Uterus (tissue), 4 donors: ENCODE results near the gene HOXA6. TPM values are rescaled to one million over a fixed set of nuclear protein-coding genes. Genes with fewer than 3 reads are reported as not detected.

Experiments
- DNase-seq, 2 donors: peaks; one replicate each; pipeline ENCODE4 v3.0.0-alpha.2; 2019 to 2020
- H3K27ac ChIP-seq, 2 donors: fragments of 200-600 bp; sonication (generic); 1 replicate in 1 of 2; 2 replicates in 1 of 2; pipeline ENCODE4 v1.5.1; 2016 to 2018
- H3K27me3 ChIP-seq, 2 donors: fragments of 200-600 bp; sonication (generic); one replicate each; pipeline ENCODE4 v1.5.1; 2018 to 2019; ENCODE audit warnings: control low read depth in 1 of 2
- H3K36me3 ChIP-seq, 2 donors: fragments of 200-600 bp; sonication (generic); one replicate each; pipeline ENCODE4 v1.5.1; 2019; ENCODE audit warnings: control low read depth in 1 of 2
- H3K4me1 ChIP-seq, 2 donors: fragments of 200-600 bp; sonication (generic); one replicate each; pipeline ENCODE4 v1.5.1; 2018 to 2019; ENCODE audit warnings: control low read depth in 1 of 2
- H3K4me3 ChIP-seq, 2 donors: fragments of 200-600 bp; sonication (generic); 1 replicate in 1 of 2; 2 replicates in 1 of 2; pipeline ENCODE4 v1.5.1; 2018 to 2019; ENCODE audit warnings: mild to moderate bottlenecking in 1 of 2
- H3K9me3 ChIP-seq, 2 donors: fragments of 200-600 bp; sonication (generic); one replicate each; pipeline ENCODE4 v1.5.1; 2019; ENCODE audit warnings: control low read depth in 1 of 2
- POLR2A ChIP-seq, 2 donors: fragments of 450-650 bp; IDR thresholded peaks; one replicate each; pipeline ENCODE4 v1.6.1; 2016; ENCODE audit warnings: antibody characterized with exemption in 2 of 2, mild to moderate bottlenecking in 1 of 2, moderate library complexity in 1 of 2
- intact Hi-C: fragments of 100-400 bp; cut with DNase I; formaldehyde crosslinking; loops from one replicate; pipeline ENCODE4 v1.15.1; 2023; ENCODE audit warnings: low total_unique reads
- total RNA-seq, 4 donors: library from RNA; depleted of rRNA in 3 of 4; stranded (reverse); fragments of >200 nt in 3 of 4; gene quantifications; one replicate each; pipeline versions ENCODE4 v1.1.0 to v1.2.4, GENCODE V29; 2014 to 2023
- TF ChIP-seq, protein P1 (sequence below), 4 experiments: fragments of 200-600 bp in 2 of 4; fragments of 450-650 bp in 2 of 4; sonication (generic) in 2 of 4; IDR thresholded peaks; one replicate each; pipeline ENCODE4 v1.5.1; 2016 to 2019; ENCODE audit warnings: antibody characterized with exemption in 4 of 4, mild to moderate bottlenecking in 2 of 4, moderate library complexity in 1 of 4
- donor health status: DM: yes; HTN: yes; CAD: no.

The HOXA6 gene
- total RNA-seq, 4 donors from 2014 or later: 1.8 to 19.1 (median 15.4) TPM

DNA sequence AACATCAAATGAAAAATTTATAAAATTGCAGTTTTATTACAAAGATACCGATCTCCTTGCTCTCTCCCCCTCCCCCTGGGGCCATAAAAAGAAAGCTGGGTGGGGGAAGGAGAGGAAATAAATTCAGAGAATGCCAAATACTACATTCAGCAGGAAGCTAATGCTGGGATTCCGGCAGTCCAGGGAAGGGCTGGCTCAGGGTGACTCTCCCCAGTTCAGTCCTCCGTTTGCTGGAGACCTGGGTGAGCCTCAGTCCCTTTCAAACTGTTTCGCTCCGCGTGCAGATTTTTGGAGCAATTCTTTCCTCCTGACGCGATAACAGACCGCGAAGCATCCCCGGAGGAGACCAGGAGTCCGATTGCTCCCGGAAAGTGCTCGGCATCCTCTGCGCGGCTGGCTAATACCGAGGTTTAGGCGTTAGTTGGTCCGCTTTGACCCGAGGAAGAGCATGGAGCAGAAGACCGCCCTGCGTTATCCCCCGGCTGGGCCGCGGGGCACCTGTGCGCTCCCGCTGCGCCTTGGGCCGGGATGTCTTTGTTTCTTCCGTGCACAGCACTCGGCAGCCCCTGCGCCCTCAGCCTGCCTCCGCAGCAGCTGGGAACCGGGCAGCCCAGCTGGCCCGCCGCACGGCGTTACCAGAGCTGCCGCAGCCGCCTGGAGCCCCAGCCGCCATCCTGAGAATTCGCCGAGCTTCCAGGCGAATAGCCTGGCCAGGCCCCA is 41.2 kb downstream of the HOXA6 start:
- DNase-seq: no peak
- intact Hi-C loops: no loop called here
- peaks cover 0 to 6% of the 10 kb centered on the region in 2 donors for H3K4me1 ChIP-seq

DNA sequence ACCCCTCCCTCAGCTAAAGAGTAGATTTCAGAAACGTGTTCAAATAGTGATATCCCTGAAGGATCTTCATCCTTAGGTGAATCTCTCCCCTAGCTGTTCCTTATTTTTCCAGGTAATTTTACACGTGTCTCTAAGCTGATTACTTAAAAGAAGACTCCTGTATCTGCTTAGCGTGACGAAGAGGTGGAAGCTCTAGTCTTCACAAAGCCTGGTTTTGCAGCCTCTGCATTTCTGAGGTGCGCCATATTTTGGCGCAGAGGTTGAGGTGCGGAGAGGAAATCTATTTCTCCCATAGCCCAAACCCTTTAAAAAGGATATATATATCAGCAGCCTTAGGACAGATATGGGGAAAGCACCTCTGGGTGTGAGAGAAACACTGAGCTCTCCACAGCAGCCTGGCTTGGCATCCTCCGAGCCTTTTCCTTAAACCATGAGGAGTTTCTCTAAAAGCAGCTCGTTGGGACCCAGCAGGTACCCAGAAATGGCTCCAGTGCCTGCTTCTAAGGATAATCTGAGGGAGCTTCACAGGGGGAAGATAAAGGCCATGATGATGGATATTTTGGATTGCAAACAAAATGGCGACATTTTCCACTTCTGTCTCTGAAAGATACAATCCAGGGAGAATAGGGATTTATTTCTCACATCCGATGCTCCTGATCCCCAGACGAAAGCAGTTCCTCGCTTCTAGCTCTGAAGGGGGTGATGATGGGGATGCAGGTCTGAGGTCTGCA is 42.1 kb downstream of the HOXA6 start:
- no peak for DNase-seq
- intact Hi-C loops: no loop called here
- no peaks in the 10 kb centered on the region for H3K9me3 ChIP-seq
- H3K27me3 ChIP-seq: no peaks in the 10 kb centered on the region
- H3K4me1 ChIP-seq: no peaks in the 10 kb centered on the region
- H3K27ac ChIP-seq: peak overlapping the region; percentile 44 to 71
- TF ChIP-seq, protein P1, sequence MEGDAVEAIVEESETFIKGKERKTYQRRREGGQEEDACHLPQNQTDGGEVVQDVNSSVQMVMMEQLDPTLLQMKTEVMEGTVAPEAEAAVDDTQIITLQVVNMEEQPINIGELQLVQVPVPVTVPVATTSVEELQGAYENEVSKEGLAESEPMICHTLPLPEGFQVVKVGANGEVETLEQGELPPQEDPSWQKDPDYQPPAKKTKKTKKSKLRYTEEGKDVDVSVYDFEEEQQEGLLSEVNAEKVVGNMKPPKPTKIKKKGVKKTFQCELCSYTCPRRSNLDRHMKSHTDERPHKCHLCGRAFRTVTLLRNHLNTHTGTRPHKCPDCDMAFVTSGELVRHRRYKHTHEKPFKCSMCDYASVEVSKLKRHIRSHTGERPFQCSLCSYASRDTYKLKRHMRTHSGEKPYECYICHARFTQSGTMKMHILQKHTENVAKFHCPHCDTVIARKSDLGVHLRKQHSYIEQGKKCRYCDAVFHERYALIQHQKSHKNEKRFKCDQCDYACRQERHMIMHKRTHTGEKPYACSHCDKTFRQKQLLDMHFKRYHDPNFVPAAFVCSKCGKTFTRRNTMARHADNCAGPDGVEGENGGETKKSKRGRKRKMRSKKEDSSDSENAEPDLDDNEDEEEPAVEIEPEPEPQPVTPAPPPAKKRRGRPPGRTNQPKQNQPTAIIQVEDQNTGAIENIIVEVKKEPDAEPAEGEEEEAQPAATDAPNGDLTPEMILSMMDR (IDR thresholded peaks at IDR 0.05): no peak
- TF ChIP-seq POLR2A (IDR thresholded peaks at IDR 0.05): no peak
- no peaks in the 10 kb centered on the region for H3K36me3 ChIP-seq
- no peak overlapping the region for H3K4me3 ChIP-seq

More for the DNA sequence above, 41.2 kb downstream of the HOXA6 start:
- peak overlapping the region in 1 of 2 donors; percentile 27 for H3K4me3 ChIP-seq
- H3K27ac ChIP-seq: peak overlapping the region; percentile 44 to 71
- no peaks in the 10 kb centered on the region for H3K27me3 ChIP-seq
- TF ChIP-seq POLR2A (IDR thresholded peaks at IDR 0.05): no peak
- TF ChIP-seq, protein P1 (IDR thresholded peaks at IDR 0.05): no peak
- no peaks in the 10 kb centered on the region for H3K36me3 ChIP-seq
- no peaks in the 10 kb centered on the region for H3K9me3 ChIP-seq

DNA sequence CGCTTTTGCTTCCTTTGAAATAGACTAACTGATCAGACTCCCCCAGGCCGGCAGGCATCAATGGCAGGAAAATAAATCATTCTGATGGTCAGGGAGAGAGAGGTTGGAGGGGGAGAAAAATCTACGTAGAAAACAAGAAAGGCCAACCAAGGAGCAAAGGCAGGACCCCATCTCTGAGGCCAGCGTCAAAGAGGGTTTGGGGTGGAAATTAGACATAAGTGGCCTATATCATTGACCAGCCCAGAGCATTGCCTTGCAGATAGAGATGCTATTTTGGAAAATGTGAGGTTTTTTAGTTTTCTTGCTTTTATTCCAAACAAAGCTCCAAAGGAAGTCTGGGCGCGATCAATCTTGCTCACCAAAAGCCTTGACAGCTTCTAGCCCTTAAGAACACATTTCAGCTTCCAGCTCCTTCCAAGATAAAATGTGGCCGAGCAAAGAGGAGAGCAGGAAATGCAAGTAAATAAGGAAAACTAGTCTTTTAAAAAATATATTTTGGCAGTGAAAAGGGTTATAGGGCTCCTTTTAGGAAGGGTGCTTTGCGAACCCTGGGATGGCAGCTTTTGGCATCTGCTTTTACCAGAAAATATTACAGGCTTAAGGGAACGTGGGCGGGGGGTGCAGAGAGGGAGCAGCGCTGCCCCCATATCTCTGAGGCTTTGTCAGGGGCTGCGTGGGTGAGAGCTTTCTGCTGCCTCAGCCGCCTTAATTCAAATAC is 43.1 kb downstream of the HOXA6 start:
- H3K27me3 ChIP-seq: no peaks in the 10 kb centered on the region
- no peak overlapping the region for H3K4me3 ChIP-seq

DNA sequence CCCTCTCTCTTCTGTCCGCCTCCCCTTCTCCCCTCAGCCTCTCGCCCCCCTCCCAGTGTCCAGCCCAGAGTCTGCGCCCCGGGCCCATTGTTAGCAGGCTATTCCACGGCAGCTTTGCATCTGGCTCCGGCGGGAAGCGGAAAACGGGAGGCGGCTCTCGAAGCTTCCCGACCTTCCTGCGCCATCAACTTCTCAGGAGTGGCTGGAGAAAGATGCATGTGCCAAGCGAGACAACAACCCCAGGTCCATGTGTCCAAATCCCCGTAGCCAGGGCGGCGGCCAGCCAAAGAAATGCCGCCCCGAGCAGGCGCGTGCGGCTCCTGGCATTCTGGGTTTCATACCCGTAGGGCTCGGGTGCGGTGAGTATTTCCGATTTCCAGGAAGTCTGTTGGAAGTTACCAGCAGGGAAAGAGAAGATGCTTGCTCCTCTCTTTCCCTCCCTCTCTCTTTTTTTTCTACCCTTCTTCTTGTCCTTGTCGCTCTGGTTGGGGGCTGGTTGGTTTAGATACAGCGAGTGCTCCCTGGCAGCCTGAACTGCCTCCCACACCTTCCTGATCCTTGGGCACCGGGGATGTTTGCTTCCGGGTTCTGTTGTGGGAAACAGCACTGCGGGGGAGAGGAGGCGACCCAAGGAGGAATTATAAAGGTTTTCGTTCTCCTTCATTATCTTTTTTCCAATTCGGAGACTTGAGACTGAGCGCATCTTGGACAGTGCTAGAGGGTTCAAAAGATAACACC is 43.9 kb downstream of the HOXA6 start:
- Histone ChIP-seq H3K27ac (peak overlapping the region in 1 of 2 donors; percentile 9), H3K4me1 (no peaks in the 10 kb centered on the region), H3K9me3 (no peaks in the 10 kb centered on the region), H3K36me3 (no peaks in the 10 kb centered on the region), H3K4me3 (no peak overlapping the region), H3K27me3 (no peaks in the 10 kb centered on the region)
- DNase-seq: no peak
- intact Hi-C loops: no loop called here
- TF ChIP-seq POLR2A (IDR thresholded peaks at IDR 0.05): no peak
- TF ChIP-seq, protein P1 (IDR thresholded peaks at IDR 0.05): no peak

More for the DNA sequence above, 43.1 kb downstream of the HOXA6 start:
- intact Hi-C loops: no loop called here
- Histone ChIP-seq H3K9me3 (no peaks in the 10 kb centered on the region), H3K27ac (peak overlapping the region in 1 of 2 donors; percentile 9), H3K4me1 (no peaks in the 10 kb centered on the region), H3K36me3 (no peaks in the 10 kb centered on the region)
- DNase-seq: no peak
- TF ChIP-seq, protein P1 (IDR thresholded peaks at IDR 0.05): no peak
- no peak for TF ChIP-seq POLR2A (IDR thresholded peaks at IDR 0.05)
